WERI-Rb-1 (cell line): ENCODE measurements around the gene PRKAR1A.
"Not testable (repeated sequence)": the region's sequence is repeated elsewhere in the genome, so short reads cannot be mapped to it uniquely, and the experiment has no call there.

Experiments
- DNase-seq: peaks from one replicate; pipeline ENCODE4 v3.0.0-alpha.2; 2020
- H3K27ac ChIP-seq: fragments of 250-450 bp; sonication (Bioruptor Pico); 2 replicates; pipeline ENCODE4 v1.5.1; 2020; ENCODE audit warnings: mild to moderate bottlenecking, moderate library complexity
- H3K27me3 ChIP-seq: fragments of 250-450 bp; sonication (Bioruptor Pico); 2 replicates; pipeline ENCODE4 v1.5.1; 2021; ENCODE audit warnings: mild to moderate bottlenecking, low read depth, moderate library complexity; ENCODE audit not compliant: insufficient read depth, severe bottlenecking
- H3K36me3 ChIP-seq: fragments of 250-450 bp; sonication (Bioruptor Pico); 2 replicates; pipeline ENCODE4 v1.5.1; 2020; ENCODE audit warnings: mild to moderate bottlenecking, moderate library complexity
- H3K4me3 ChIP-seq: 2 replicates; pipeline ENCODE4 v1.5.1; 2011; ENCODE audit warnings: low read depth, mild to moderate bottlenecking, control low read depth, low read length
- H3K9me3 ChIP-seq: fragments of 250-450 bp; sonication (Bioruptor Pico); 2 replicates; pipeline ENCODE4 v1.5.1; 2021; ENCODE audit warnings: mild to moderate bottlenecking, moderate library complexity; ENCODE audit not compliant: severe bottlenecking
- TF ChIP-seq, protein P1 (sequence below): IDR thresholded peaks from 2 replicates; pipeline ENCODE4 v1.5.1; 2011; ENCODE audit warnings: low read depth, mild to moderate bottlenecking, control low read depth, inconsistent platforms, low read length

PRKAR1A gene

DNA sequence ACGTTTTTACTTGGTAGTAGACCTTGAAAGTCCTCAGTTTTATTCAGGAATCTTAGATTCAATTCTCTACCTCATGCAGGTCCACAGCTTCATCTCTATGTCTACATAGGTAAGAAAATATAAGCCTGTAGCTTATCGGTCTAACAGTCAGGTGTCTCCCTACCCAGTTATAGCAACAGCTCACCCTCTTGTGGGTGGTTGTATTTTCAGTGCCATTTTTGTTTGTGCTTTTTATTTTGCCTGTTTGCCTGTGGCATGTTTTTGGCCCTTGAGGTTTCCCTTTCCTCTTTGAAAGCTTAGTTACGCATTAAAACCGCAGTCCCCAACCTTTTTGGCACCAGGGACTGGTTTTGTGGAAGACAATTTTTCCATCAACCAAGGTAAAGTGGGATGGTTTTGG is 31.3 kb upstream of the PRKAR1A start:
- no peaks in the 10 kb centered on the region for H3K27me3 ChIP-seq
- H3K36me3 ChIP-seq, result no peaks in the 10 kb centered on the region

DNA sequence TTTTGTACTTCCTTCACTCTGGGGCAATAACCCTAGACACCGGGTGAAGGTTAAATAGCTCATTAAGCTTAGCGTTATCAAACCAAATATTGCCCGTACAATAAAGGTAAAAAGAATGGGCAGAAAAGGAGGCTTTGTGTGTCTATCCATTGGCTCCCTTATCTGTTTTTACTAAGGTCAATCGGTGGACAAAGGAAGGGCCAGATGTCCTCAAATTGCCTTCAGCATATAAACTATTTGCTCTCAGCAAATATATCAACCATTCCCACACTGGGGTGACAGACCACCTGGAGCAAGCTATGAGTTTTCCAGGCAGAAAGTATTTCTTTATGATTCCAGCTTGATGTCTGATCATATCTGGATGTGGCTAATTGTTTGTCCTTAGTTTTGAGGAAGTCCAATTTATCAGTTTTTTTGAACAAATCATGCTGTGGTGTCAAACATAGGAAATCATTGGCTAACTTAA is 29.6 kb upstream of the PRKAR1A start:
- TF ChIP-seq, protein P1, sequence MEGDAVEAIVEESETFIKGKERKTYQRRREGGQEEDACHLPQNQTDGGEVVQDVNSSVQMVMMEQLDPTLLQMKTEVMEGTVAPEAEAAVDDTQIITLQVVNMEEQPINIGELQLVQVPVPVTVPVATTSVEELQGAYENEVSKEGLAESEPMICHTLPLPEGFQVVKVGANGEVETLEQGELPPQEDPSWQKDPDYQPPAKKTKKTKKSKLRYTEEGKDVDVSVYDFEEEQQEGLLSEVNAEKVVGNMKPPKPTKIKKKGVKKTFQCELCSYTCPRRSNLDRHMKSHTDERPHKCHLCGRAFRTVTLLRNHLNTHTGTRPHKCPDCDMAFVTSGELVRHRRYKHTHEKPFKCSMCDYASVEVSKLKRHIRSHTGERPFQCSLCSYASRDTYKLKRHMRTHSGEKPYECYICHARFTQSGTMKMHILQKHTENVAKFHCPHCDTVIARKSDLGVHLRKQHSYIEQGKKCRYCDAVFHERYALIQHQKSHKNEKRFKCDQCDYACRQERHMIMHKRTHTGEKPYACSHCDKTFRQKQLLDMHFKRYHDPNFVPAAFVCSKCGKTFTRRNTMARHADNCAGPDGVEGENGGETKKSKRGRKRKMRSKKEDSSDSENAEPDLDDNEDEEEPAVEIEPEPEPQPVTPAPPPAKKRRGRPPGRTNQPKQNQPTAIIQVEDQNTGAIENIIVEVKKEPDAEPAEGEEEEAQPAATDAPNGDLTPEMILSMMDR, result no peak
- Histone ChIP-seq H3K4me3 (no peak overlapping the region), H3K27me3 (no peaks in the 10 kb centered on the region), H3K36me3 (no peaks in the 10 kb centered on the region), H3K9me3 (no peaks in the 10 kb centered on the region), H3K27ac (no peak overlapping the region)
- no peak for DNase-seq

More for the DNA sequence above, 31.3 kb upstream of the PRKAR1A start:
- TF ChIP-seq, protein P1, result no peak
- H3K9me3 ChIP-seq, result no peaks in the 10 kb centered on the region
- DNase-seq, result no peak
- H3K4me3 ChIP-seq, result no peak overlapping the region
- H3K27ac ChIP-seq, result no peak overlapping the region

DNA sequence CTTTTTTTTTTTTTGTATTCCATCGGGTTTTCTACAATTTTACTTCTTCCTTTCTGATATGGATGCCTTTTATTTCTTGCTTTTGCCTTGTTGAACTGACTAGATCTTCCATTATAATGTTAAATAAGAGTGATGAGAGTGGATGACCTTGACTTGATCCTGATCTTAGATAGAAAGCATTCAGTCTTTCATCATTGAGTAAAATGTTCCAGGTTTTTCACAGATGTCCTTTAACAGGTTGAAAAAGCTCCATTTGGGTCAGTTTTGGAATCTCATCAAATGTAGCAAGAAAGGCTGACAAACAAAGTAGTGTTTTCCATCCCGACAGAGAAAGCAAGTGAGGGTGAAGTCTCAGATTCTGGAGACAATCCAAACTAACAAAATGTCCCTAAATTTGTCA is 27.8 kb upstream of the PRKAR1A start:
- no peak for DNase-seq
- TF ChIP-seq, protein P1, result no peak
- Histone ChIP-seq H3K27ac (no peak overlapping the region), H3K4me3 (no peak overlapping the region), H3K9me3 (no peaks in the 10 kb centered on the region), H3K27me3 (no peaks in the 10 kb centered on the region), H3K36me3 (no peaks in the 10 kb centered on the region)

DNA sequence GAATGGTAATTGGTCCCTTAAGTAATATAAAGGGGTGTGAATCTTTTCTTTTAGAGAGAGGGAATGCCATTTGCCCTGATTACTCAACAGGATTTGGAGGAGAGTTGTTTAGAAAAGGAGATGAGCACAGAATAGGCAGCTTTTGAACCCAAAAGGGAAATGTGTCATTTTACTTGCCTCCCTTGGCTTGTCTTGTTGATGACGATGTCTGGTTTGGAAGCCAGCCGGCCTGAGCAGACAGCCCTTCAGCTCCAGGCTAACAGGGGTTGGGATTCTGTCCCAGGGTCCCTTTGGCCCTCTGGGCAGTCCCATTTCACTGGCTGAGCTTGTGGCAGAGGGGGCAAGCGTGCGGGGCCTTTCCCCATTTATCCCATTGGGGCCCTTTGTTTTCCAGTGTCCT is 22.3 kb upstream of the PRKAR1A start:
- TF ChIP-seq, protein P1, result no peak
- peaks cover 4% of the 10 kb centered on the region for H3K9me3 ChIP-seq
- no peak overlapping the region for H3K4me3 ChIP-seq
- H3K27me3 ChIP-seq, result no peaks in the 10 kb centered on the region
- H3K36me3 ChIP-seq, result no peaks in the 10 kb centered on the region
- H3K27ac ChIP-seq, result no peak overlapping the region
- no peak for DNase-seq

GRCh38 chr17:68491381-68492231 is 20.6 kb upstream of the PRKAR1A start:
- no peaks in the 10 kb centered on the region for H3K36me3 ChIP-seq
- no peak overlapping the region for H3K4me3 ChIP-seq
- TF ChIP-seq, protein P1, result no peak
- no peak for DNase-seq
- H3K9me3 ChIP-seq, result peaks cover 4% of the 10 kb centered on the region
- H3K27ac ChIP-seq, result no peak overlapping the region
- H3K27me3 ChIP-seq, result no peaks in the 10 kb centered on the region

DNA sequence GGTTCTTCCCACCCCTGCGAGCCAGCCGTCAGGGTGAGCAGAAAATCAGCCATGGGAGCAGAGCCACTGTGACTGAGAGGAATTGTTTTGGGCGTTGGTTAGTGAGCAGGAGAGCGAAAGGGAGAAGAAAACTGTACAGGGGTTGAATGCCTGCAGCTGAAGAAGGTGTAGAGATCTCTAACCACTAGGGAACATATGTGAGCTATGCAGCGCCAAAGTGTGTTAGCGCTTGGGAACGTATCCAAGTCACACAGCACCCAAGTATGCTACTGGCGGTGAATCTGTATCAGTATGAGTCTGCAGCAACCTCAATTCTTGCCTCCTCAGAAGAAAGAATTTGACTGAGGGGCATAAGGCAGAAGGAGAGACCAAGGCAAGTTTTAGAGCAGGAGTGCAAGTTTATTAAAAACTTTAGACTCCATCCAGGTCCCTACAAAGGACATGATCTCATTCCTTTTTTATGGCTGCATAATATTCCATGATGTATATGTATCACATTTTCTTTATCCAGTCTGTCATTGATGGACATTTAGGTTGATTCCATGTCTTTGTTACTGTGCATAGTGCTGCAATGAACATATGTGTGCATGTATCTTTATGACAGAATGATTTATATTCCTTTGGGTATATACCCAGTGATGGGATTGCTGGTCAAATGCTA is 19.7 kb upstream of the PRKAR1A start:
- H3K27ac ChIP-seq, H3K27me3 ChIP-seq, H3K9me3 ChIP-seq, H3K4me3 ChIP-seq, DNase-seq, H3K36me3 ChIP-seq: not testable (repeated sequence)
